ENCODE results near the gene ENTHD1.

ENTHD1 gene

GRCh38 chr22:39731481-39731880, 162.1 kb downstream of the ENTHD1 start:
- TF ChIP-seq FOXM1 (IDR thresholded peaks at IDR 0.05; ENCODE audit: borderline replicate concordance, low read depth), result no peak
- TF ChIP-seq EP300 (IDR thresholded peaks at IDR 0.05; ENCODE audit: borderline replicate concordance), result no peak
- no peak for TF ChIP-seq USF1 (IDR thresholded peaks at IDR 0.05)
- TF ChIP-seq CEBPB (IDR thresholded peaks at IDR 0.05), result no peak
- TF ChIP-seq TEAD4 (IDR thresholded peaks at IDR 0.05), result no peak

GRCh38 chr22:39729141-39729934, 164.2 kb downstream of the ENTHD1 start:
- TF ChIP-seq EGR1 (IDR thresholded peaks at IDR 0.05) (no peak), USF1 (IDR thresholded peaks at IDR 0.05) (no peak), TAF1 (IDR thresholded peaks at IDR 0.05; ENCODE audit: low read depth) (no peak), ZBTB7A (IDR thresholded peaks at IDR 0.05; ENCODE audit: low read depth) (no peak), CREB1 (IDR thresholded peaks at IDR 0.05; ENCODE audit: low read depth) (no peak), MAX (IDR thresholded peaks at IDR 0.05) (no peak), RAD21 (IDR thresholded peaks at IDR 0.05; ENCODE audit: low read depth) (no peak), YY1 (IDR thresholded peaks at IDR 0.05; ENCODE audit: low read depth) (no peak), NFIC (IDR thresholded peaks at IDR 0.05) (no peak), TCF12 (IDR thresholded peaks at IDR 0.05; ENCODE audit: low read depth) (no peak), EP300 (IDR thresholded peaks at IDR 0.05; ENCODE audit: borderline replicate concordance) (no peak), TEAD4 (IDR thresholded peaks at IDR 0.05) (no peak), FOXM1 (IDR thresholded peaks at IDR 0.05; ENCODE audit: borderline replicate concordance, low read depth) (no peak), CEBPB (IDR thresholded peaks at IDR 0.05) (no peak)
- TF ChIP-seq, protein P1, sequence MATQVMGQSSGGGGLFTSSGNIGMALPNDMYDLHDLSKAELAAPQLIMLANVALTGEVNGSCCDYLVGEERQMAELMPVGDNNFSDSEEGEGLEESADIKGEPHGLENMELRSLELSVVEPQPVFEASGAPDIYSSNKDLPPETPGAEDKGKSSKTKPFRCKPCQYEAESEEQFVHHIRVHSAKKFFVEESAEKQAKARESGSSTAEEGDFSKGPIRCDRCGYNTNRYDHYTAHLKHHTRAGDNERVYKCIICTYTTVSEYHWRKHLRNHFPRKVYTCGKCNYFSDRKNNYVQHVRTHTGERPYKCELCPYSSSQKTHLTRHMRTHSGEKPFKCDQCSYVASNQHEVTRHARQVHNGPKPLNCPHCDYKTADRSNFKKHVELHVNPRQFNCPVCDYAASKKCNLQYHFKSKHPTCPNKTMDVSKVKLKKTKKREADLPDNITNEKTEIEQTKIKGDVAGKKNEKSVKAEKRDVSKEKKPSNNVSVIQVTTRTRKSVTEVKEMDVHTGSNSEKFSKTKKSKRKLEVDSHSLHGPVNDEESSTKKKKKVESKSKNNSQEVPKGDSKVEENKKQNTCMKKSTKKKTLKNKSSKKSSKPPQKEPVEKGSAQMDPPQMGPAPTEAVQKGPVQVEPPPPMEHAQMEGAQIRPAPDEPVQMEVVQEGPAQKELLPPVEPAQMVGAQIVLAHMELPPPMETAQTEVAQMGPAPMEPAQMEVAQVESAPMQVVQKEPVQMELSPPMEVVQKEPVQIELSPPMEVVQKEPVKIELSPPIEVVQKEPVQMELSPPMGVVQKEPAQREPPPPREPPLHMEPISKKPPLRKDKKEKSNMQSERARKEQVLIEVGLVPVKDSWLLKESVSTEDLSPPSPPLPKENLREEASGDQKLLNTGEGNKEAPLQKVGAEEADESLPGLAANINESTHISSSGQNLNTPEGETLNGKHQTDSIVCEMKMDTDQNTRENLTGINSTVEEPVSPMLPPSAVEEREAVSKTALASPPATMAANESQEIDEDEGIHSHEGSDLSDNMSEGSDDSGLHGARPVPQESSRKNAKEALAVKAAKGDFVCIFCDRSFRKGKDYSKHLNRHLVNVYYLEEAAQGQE (IDR thresholded peaks at IDR 0.05; ENCODE audit: low read depth), result no peak

DNA sequence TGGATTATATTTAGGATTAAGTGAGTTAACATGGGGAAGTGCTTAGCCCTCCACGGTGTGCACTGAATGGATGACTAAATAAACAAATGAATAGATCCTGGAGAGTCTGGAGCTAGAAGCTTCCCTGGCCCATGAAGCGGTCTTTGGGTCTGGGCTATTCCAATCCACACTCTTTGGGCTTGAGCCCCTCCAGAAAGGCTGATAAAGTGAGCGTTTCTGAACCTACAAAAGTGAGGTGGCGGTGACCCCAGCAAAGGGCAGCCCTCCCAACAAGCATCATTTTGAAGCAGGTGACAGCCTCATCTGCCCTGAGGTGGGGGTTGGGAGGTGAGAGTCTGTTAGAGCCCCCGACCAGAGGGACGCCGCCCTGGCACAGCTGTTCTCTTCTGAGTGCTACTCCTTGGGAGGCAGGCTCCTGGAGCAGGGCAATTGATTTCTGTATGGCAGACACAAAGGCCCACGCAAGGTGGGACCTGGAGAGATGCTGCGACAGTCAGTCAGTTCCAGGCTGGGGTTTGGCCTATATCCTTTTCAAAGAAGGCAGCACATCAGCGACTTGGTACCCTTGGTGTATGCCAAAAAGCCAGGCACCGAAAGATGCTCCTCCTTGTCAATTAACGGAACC, 165.2 kb downstream of the ENTHD1 start:
- TF ChIP-seq TAF1 (IDR thresholded peaks at IDR 0.05; ENCODE audit: low read depth), result no peak
- no peak for TF ChIP-seq FOXM1 (IDR thresholded peaks at IDR 0.05; ENCODE audit: borderline replicate concordance, low read depth)
- no peak for TF ChIP-seq CEBPB (IDR thresholded peaks at IDR 0.05)
- no peak for TF ChIP-seq TCF12 (IDR thresholded peaks at IDR 0.05; ENCODE audit: low read depth)
- TF ChIP-seq ZBTB7A (IDR thresholded peaks at IDR 0.05; ENCODE audit: low read depth), result no peak
- no peak for TF ChIP-seq MAX (IDR thresholded peaks at IDR 0.05)
- TF ChIP-seq, protein P1 (IDR thresholded peaks at IDR 0.05; ENCODE audit: low read depth), result no peak
- TF ChIP-seq TEAD4 (IDR thresholded peaks at IDR 0.05), result no peak
- TF ChIP-seq EGR1 (IDR thresholded peaks at IDR 0.05), result no peak
- TF ChIP-seq EP300 (IDR thresholded peaks at IDR 0.05; ENCODE audit: borderline replicate concordance), result no peak
- no peak for TF ChIP-seq YY1 (IDR thresholded peaks at IDR 0.05; ENCODE audit: low read depth)
- no peak for TF ChIP-seq NFIC (IDR thresholded peaks at IDR 0.05)
- TF ChIP-seq CREB1 (IDR thresholded peaks at IDR 0.05; ENCODE audit: low read depth), result no peak

- TF ChIP-seq YY1 (IDR thresholded peaks at IDR 0.05; ENCODE audit: low read depth) (no peak), NFIC (IDR thresholded peaks at IDR 0.05) (no peak), MAX (IDR thresholded peaks at IDR 0.05) (no peak), CREB1 (IDR thresholded peaks at IDR 0.05; ENCODE audit: low read depth) (no peak), TAF1 (IDR thresholded peaks at IDR 0.05; ENCODE audit: low read depth) (no peak), RAD21 (IDR thresholded peaks at IDR 0.05; ENCODE audit: low read depth) (no peak)
- TF ChIP-seq, protein P1 (IDR thresholded peaks at IDR 0.05; ENCODE audit: low read depth), result no peak
These were observed 166.0 kb downstream of the ENTHD1 start for GRCh38 chr22:39727541-39727940.
